GM23338 (cell line): ENCODE measurements around the gene SLC25A44. TPM values are rescaled to one million over a fixed set of nuclear protein-coding genes. Genes with fewer than 3 reads are reported as not detected.
A peak's percentile ranks its signal among the peaks of the same experiment; 100 is the strongest.

Source experiments
- ATAC-seq: fragments of 200-7000 bp; cut with Tn5 transposase; 3 replicates; pipeline ENCODE4 v1.9.1; 2020
- DNase-seq: peaks from one replicate; pipeline ENCODE4 v3.0.0-alpha.2; 2015; ENCODE audit warnings: low spot score
- H2AFZ ChIP-seq: fragments of 200-600 bp; sonication (generic); 2 replicates; pipeline ENCODE4 v1.8.0; 2016; ENCODE audit warnings: antibody characterized with exemption, mild to moderate bottlenecking, moderate library complexity
- H3F3A ChIP-seq: fragments of 200-600 bp; sonication (generic); replicated peaks from 2 replicates; pipeline ENCODE4 v1.8.0; 2017; ENCODE audit warnings: antibody characterized with exemption, mixed run types, low read depth
- H3K27ac ChIP-seq: fragments of 200-600 bp; sonication (generic); 2 replicates; pipeline ENCODE4 v1.6.1; 2016; ENCODE audit warnings: low read depth
- H3K27me3 ChIP-seq: fragments of 200-600 bp; sonication (generic); 2 replicates; pipeline ENCODE4 v1.8.0; 2016; ENCODE audit warnings: mild to moderate bottlenecking, mixed run types, moderate library complexity; ENCODE audit not compliant: insufficient read depth
- H3K36me3 ChIP-seq: fragments of 200-600 bp; sonication (generic); 2 replicates; pipeline ENCODE4 v1.8.0; 2016; ENCODE audit warnings: mild to moderate bottlenecking; ENCODE audit not compliant: insufficient read depth
- H3K4me1 ChIP-seq: fragments of 200-600 bp; sonication (generic); 2 replicates; pipeline ENCODE4 v1.8.0; 2016; ENCODE audit warnings: mild to moderate bottlenecking, moderate library complexity; ENCODE audit not compliant: insufficient read depth
- H3K4me2 ChIP-seq: fragments of 200-600 bp; sonication (generic); 2 replicates; pipeline ENCODE4 v1.7.1; 2017; ENCODE audit warnings: mixed run types
- H3K4me3 ChIP-seq: fragments of 200-600 bp; sonication (generic); 2 replicates; pipeline ENCODE4 v1.6.1; 2016; ENCODE audit warnings: mixed run types
- H3K79me2 ChIP-seq: fragments of 200-600 bp; sonication (generic); replicated peaks from 2 replicates; pipeline ENCODE4 v1.8.0; 2017; ENCODE audit warnings: mild to moderate bottlenecking; ENCODE audit not compliant: insufficient read depth
- H3K9me2 ChIP-seq: fragments of 200-600 bp; sonication (generic); 2 replicates; pipeline ENCODE4 v1.8.0; 2017; ENCODE audit not compliant: insufficient read depth
- H4K20me1 ChIP-seq: fragments of 200-600 bp; sonication (generic); replicated peaks from 2 replicates; pipeline ENCODE4 v1.8.0; 2017; ENCODE audit warnings: mild to moderate bottlenecking; ENCODE audit not compliant: insufficient read depth
- H3K27ac Mint-ChIP-seq: 2 replicates; pipeline ENCODE4 v1.8.0; 2020; ENCODE audit warnings: inconsistent platforms, mild to moderate bottlenecking, moderate library complexity, mixed read lengths
- H3K27me3 Mint-ChIP-seq: 3 replicates; pipeline ENCODE4 v1.8.0; 2022; ENCODE audit warnings: low read depth, mild to moderate bottlenecking, moderate library complexity, mixed read lengths, inconsistent platforms; ENCODE audit not compliant: insufficient read depth, poor library complexity
- H3K36me3 Mint-ChIP-seq: 3 replicates; pipeline ENCODE4 v1.8.0; 2021; ENCODE audit warnings: low read depth, mild to moderate bottlenecking, inconsistent platforms, moderate library complexity, mixed read lengths
- H3K4me1 Mint-ChIP-seq: 3 replicates; pipeline ENCODE4 v1.8.0; 2020; ENCODE audit warnings: mild to moderate bottlenecking, inconsistent platforms, mixed read lengths
- H3K4me3 Mint-ChIP-seq: 3 replicates; pipeline ENCODE4 v1.8.0; 2021; ENCODE audit warnings: moderate library complexity, mild to moderate bottlenecking, inconsistent platforms, mixed read lengths
- H3K9me3 Mint-ChIP-seq: 3 replicates; pipeline ENCODE4 v1.8.0; 2020; ENCODE audit warnings: moderate library complexity, mild to moderate bottlenecking, inconsistent platforms, mixed read lengths
- CREB1 ChIP-seq: fragments of 250-450 bp; sonication (Bioruptor Pico); IDR thresholded peaks from 2 replicates; pipeline ENCODE4 v1.5.0; 2020; ENCODE audit warnings: low read depth, mild to moderate bottlenecking, moderate library complexity
- CTCF ChIP-seq, 2 experiments: fragments of 200-600 bp in 1 of 2; sonication (generic) in 1 of 2; conservative IDR thresholded peaks; 2 replicates each; pipeline versions ENCODE4 v1.5.1 to v1.6.1; 2016 to 2017; ENCODE audit warnings: antibody characterized with exemption in 2 of 2, low read depth in 2 of 2, mild to moderate bottlenecking in 2 of 2, moderate library complexity in 1 of 2
- EZH2 ChIP-seq: fragments of 200-600 bp; sonication (generic); IDR thresholded peaks from one replicate; pipeline ENCODE4 v1.8.0; 2017; ENCODE audit warnings: antibody characterized with exemption, mild to moderate bottlenecking, low read depth; ENCODE audit not compliant: unreplicated experiment
- EZH2phosphoT487 ChIP-seq: fragments of 200-600 bp; sonication (generic); IDR thresholded peaks from one replicate; pipeline ENCODE4 v1.8.1; 2018; ENCODE audit warnings: antibody characterized with exemption; ENCODE audit not compliant: unreplicated experiment
- JUNB ChIP-seq: IDR thresholded peaks from one replicate; pipeline ENCODE4 v1.6.1; 2016; ENCODE audit warnings: antibody characterized with exemption; ENCODE audit not compliant: unreplicated experiment
- POLR2AphosphoS5 ChIP-seq: IDR thresholded peaks from 2 replicates; pipeline ENCODE4 v1.6.1; 2016; ENCODE audit warnings: antibody characterized with exemption, low read depth
- STAT1 ChIP-seq: IDR thresholded peaks from one replicate; pipeline ENCODE4 v1.6.1; 2016; ENCODE audit warnings: antibody characterized with exemption; ENCODE audit not compliant: unreplicated experiment
- ZNF114 ChIP-seq: fragments of 250-450 bp; sonication (Bioruptor Pico); IDR thresholded peaks from 2 replicates; pipeline ENCODE4 v1.5.0; 2020; ENCODE audit warnings: mild to moderate bottlenecking, moderate library complexity
- ZNF331 ChIP-seq: fragments of 250-450 bp; sonication (Bioruptor Pico); IDR thresholded peaks from 2 replicates; pipeline ENCODE4 v1.5.0; 2020; ENCODE audit warnings: low read depth, mild to moderate bottlenecking, moderate library complexity
- ZNF462 ChIP-seq: fragments of 250-450 bp; sonication (Bioruptor Pico); IDR thresholded peaks from 2 replicates; pipeline ENCODE4 v1.5.0; 2020; ENCODE audit warnings: mild to moderate bottlenecking, moderate library complexity
- polyA plus RNA-seq: library from polyadenylated mRNA; unstranded; fragments of >200 nt; fragmentation: Nextera tagmentation; extraction: Ambion mirVana; gene quantifications from 2 replicates; pipeline ENCODE4 v1.2.1, GENCODE V29; 2016
- total RNA-seq: library from RNA; depleted of rRNA; stranded (reverse); fragments of >200 nt; shearing (Covaris generic); gene quantifications from 2 replicates; pipeline ENCODE4 v1.2.3, GENCODE V29; 2014

Gene SLC25A44
- total and polyA plus RNA-seq, 2 experiments from 2014 or later: 7.0 to 25.1 TPM

DNA sequence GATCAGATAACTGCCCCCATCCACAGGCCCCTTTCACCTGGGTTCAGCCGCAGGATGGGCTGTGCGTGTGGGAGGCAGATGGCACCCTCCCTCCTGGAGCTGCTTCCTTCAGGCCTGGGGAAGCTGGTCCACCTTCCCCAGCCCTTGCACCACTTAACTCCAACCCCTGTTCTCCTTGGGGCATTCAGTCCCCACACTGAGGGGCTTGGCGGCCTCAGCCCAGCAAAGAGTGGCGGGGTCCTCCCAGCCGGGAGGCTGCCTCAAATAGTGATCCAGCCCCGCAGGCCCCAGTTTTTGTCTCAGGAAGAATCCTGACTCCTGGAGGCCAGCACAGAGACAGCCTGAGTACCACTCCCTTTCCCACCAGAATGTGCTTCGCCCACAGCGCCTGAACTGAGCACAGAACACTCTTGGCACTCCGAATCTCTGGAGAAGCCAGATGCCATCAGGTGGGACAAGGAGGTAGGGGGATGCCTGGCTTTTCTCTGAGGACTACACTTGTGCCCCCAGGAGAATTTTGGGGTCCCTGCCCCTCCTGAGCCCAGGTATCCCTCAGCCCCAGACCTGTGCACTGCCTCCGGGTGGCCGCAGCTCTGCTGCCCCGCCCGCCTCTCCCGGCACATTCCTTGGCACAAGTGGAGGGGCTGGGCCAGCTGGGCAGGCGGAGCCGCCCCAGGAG, 53.0 kb downstream of the SLC25A44 start (continued):
- TF ChIP-seq EZH2phosphoT487 (no peak), STAT1 (no peak)

- H3K27ac ChIP-seq: peak within 1 kb of the TSS; percentile 63; the same call in 1 of the 2 replicates
- H3K79me2 ChIP-seq: no peaks in the 10 kb centered on the region
- peaks cover 33% of the 10 kb centered on the region for H3K4me1 ChIP-seq
- peaks cover 9% of the 10 kb centered on the region for H3K36me3 ChIP-seq
- H2AFZ ChIP-seq: no peak within 1 kb of the TSS
- peak; percentile 63 for DNase-seq
- H3K4me3 Mint-ChIP-seq: no peak within 1 kb of the TSS
- 0 out of 2 replicates have a peak within 1 kb of the TSS, but pooled peaks have one; percentile 3 for H3K27ac Mint-ChIP-seq
- no peaks in the 10 kb centered on the region for H3K27me3 ChIP-seq
- peak within 1 kb of the TSS; percentile 43; the same call in 1 of the 2 replicates for H3K4me2 ChIP-seq
- peaks cover 13% of the 10 kb centered on the region for H3F3A ChIP-seq
- peak; percentile 26 for ATAC-seq
- TF ChIP-seq EZH2 (no peak), JUNB (no peak), CTCF (conservative IDR thresholded peaks at IDR 0.05; ENCODE audit: low read depth in 2 of 2) (0 out of 4 replicates have a peak, but pooled peaks of 1 of the 2 experiments have one; percentile 0)
- no peak within 1 kb of the TSS for H3K4me3 ChIP-seq
- peaks cover 34% of the 10 kb centered on the region for H3K4me1 Mint-ChIP-seq
- H3K9me3 Mint-ChIP-seq: no peaks in the 10 kb centered on the region
- peaks cover 34% of the 10 kb centered on the region for H3K36me3 Mint-ChIP-seq
- H3K9me2 ChIP-seq: no peaks in the 10 kb centered on the region
- H4K20me1 ChIP-seq: no peaks in the 10 kb centered on the region
- H3K27me3 Mint-ChIP-seq: peaks cover 24% of the 10 kb centered on the region
Observed at GRCh38 chr1:156247460-156248322, 53.8 kb downstream of the SLC25A44 start, which contains the start of gene PAQR6. TSS of gene PAQR6 (minus strand) at chr1:156248056. CDS start at chr1:156246731, 1,325 bp downstream.

- peaks cover 25% of the 10 kb centered on the region for H3K27me3 Mint-ChIP-seq
- no peaks in the 10 kb centered on the region for H4K20me1 ChIP-seq
- peaks cover 34% of the 10 kb centered on the region for H3K4me1 Mint-ChIP-seq
- no peaks in the 10 kb centered on the region for H3K9me2 ChIP-seq
- no peak overlapping the region for H2AFZ ChIP-seq
- no peaks in the 10 kb centered on the region for H3K27me3 ChIP-seq
- H3K36me3 ChIP-seq: peaks cover 15% of the 10 kb centered on the region
- no peak overlapping the region for H3K4me3 Mint-ChIP-seq
- peaks cover 13% of the 10 kb centered on the region for H3F3A ChIP-seq
- H3K4me1 ChIP-seq: peaks cover 33% of the 10 kb centered on the region
- no peaks in the 10 kb centered on the region for H3K79me2 ChIP-seq
- DNase-seq (no peak), ATAC-seq (no peak)
- no peak overlapping the region for H3K27ac ChIP-seq
- no peak overlapping the region for H3K27ac Mint-ChIP-seq
- H3K4me3 ChIP-seq: no peak overlapping the region
- no peaks in the 10 kb centered on the region for H3K9me3 Mint-ChIP-seq
- H3K36me3 Mint-ChIP-seq: peaks cover 40% of the 10 kb centered on the region
- peak overlapping the region; percentile 43; the same call in 1 of the 2 replicates for H3K4me2 ChIP-seq
- TF ChIP-seq ZNF114 (CRISPR knock-in tag): no peak
- TF ChIP-seq ZNF331 (CRISPR knock-in tag): no peak
- TF ChIP-seq JUNB: no peak
- TF ChIP-seq ZNF462 (CRISPR knock-in tag): no peak
- TF ChIP-seq POLR2AphosphoS5: no peak
- no peak for TF ChIP-seq CREB1 (CRISPR knock-in tag)
- TF ChIP-seq STAT1: no peak
Observed at GRCh38 chr1:156248323-156248683, 54.4 kb downstream of the SLC25A44 start.
